KMS-11 (cell line): ENCODE data around the gene ONECUT2.

Experiments used
- H2AFZ ChIP-seq: fragments of 200-600 bp; sonication (generic); 2 replicates; pipeline ENCODE4 v1.6.1; 2016; ENCODE audit warnings: antibody characterized with exemption, mixed run types, low read depth
- H3K27ac ChIP-seq: fragments of 200-600 bp; sonication (generic); 2 replicates; pipeline ENCODE4 v1.6.1; 2016; ENCODE audit warnings: mild to moderate bottlenecking, mixed run types
- H3K27me3 ChIP-seq: fragments of 200-600 bp; sonication (generic); 2 replicates; pipeline ENCODE4 v1.6.1; 2017; ENCODE audit warnings: mild to moderate bottlenecking, low read depth, mixed run types, moderate library complexity; ENCODE audit not compliant: insufficient read depth
- H3K36me3 ChIP-seq: fragments of 200-600 bp; sonication (generic); 2 replicates; pipeline ENCODE4 v1.6.1; 2017; ENCODE audit warnings: mild to moderate bottlenecking, mixed run types; ENCODE audit not compliant: insufficient read depth
- H3K4me1 ChIP-seq: fragments of 200-600 bp; sonication (generic); 2 replicates; pipeline ENCODE4 v1.6.1; 2016; ENCODE audit warnings: mild to moderate bottlenecking, low read depth, mixed run types; ENCODE audit not compliant: poor library complexity, severe bottlenecking
- H3K4me2 ChIP-seq: fragments of 200-600 bp; sonication (generic); 2 replicates; pipeline ENCODE4 v1.7.0; 2016; ENCODE audit warnings: mild to moderate bottlenecking, mixed run types
- H3K4me3 ChIP-seq: fragments of 200-600 bp; sonication (generic); IDR thresholded peaks from 2 replicates; pipeline ENCODE4 v1.6.1; 2017; ENCODE audit warnings: low read depth, low read length, mixed read lengths; ENCODE audit not compliant: insufficient read depth
- H3K79me2 ChIP-seq: fragments of 200-600 bp; sonication (generic); 2 replicates; pipeline ENCODE4 v1.6.1; 2016; ENCODE audit warnings: low read depth, mixed run types; ENCODE audit not compliant: insufficient read depth
- H3K9ac ChIP-seq: fragments of 200-600 bp; sonication (generic); 2 replicates; pipeline ENCODE4 v1.6.1; 2016; ENCODE audit warnings: mild to moderate bottlenecking, mixed run types
- H4K20me1 ChIP-seq: fragments of 200-600 bp; sonication (generic); 2 replicates; pipeline ENCODE4 v1.6.1; 2016; ENCODE audit warnings: mild to moderate bottlenecking, mixed run types; ENCODE audit not compliant: insufficient read depth
- CTCF ChIP-seq: fragments of 200-600 bp; sonication (generic); conservative IDR thresholded peaks from 2 replicates; pipeline ENCODE4 v1.6.1; 2017; ENCODE audit warnings: low read depth, mild to moderate bottlenecking, antibody characterized with exemption, low read length, moderate library complexity, mixed read lengths

ONECUT2 gene

DNA sequence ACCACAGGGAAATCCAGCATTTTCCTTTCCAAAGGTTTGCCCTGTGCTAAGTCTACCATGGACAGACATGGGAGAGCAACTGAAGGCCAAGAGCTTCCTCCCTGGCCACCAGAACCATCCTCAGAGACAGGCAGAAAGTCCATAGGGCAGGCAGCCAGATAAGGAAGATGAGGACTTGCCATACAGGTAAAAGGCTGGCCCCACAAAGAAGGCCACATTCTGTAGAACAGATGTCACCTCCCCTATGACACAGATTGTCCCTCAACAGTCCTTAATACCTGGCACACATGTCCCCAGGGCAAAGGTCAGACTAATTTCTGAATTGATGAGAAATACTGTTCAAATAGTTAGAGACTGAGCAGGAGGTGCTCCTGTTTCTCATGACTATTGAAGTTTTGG, 99.3 kb downstream of the ONECUT2 start:
- Histone ChIP-seq H3K9ac (no peak overlapping the region), H3K27ac (no peak overlapping the region), H3K4me3 (no peak overlapping the region), H3K36me3 (no peaks in the 10 kb centered on the region), H3K27me3 (no peaks in the 10 kb centered on the region), H3K79me2 (no peaks in the 10 kb centered on the region), H3K4me2 (no peak overlapping the region), H4K20me1 (no peaks in the 10 kb centered on the region), H2AFZ (no peak overlapping the region), H3K4me1 (no peaks in the 10 kb centered on the region)
- no peak for TF ChIP-seq CTCF

- Histone ChIP-seq H3K27me3 (no peaks in the 10 kb centered on the region), H2AFZ (no peak overlapping the region), H3K4me2 (no peak overlapping the region), H3K79me2 (no peaks in the 10 kb centered on the region), H4K20me1 (no peaks in the 10 kb centered on the region), H3K4me1 (no peaks in the 10 kb centered on the region), H3K9ac (no peak overlapping the region), H3K27ac (no peak overlapping the region), H3K36me3 (no peaks in the 10 kb centered on the region), H3K4me3 (no peak overlapping the region)
- TF ChIP-seq CTCF: no peak
These were observed 103.4 kb downstream of the ONECUT2 start for GRCh38 chr18:57538614-57539013.

- no peak overlapping the region for H2AFZ ChIP-seq
These were observed 104.5 kb downstream of the ONECUT2 start for GRCh38 chr18:57539702-57540101.

More at GRCh38 chr18:57539702-57540101, 104.5 kb downstream of the ONECUT2 start:
- no peak overlapping the region for H3K27ac ChIP-seq
- H3K4me1 ChIP-seq: no peaks in the 10 kb centered on the region
- no peak overlapping the region for H3K9ac ChIP-seq
- H3K36me3 ChIP-seq: no peaks in the 10 kb centered on the region
- TF ChIP-seq CTCF: no peak
- H4K20me1 ChIP-seq: no peaks in the 10 kb centered on the region
- H3K79me2 ChIP-seq: no peaks in the 10 kb centered on the region
- H3K4me3 ChIP-seq: no peak overlapping the region
- H3K27me3 ChIP-seq: no peaks in the 10 kb centered on the region
- H3K4me2 ChIP-seq: no peak overlapping the region
